ENCODE data around the gene KCNJ8. TPM values are rescaled to one million over a fixed set of nuclear protein-coding genes. Genes with fewer than 3 reads are reported as not detected.
A peak's percentile ranks its signal among the peaks of the same experiment; 100 is the strongest.
"Not testable (repeated sequence)": the region's sequence is repeated elsewhere in the genome, so short reads cannot be mapped to it uniquely, and the experiment has no call there.

KCNJ8 gene
- total and polyA plus RNA-seq, 8 donors: 7.9 to 28.8 (median 21.5) TPM

- intact Hi-C loops (cut with DNase I): no loop called here
- TF ChIP-seq, protein P1, sequence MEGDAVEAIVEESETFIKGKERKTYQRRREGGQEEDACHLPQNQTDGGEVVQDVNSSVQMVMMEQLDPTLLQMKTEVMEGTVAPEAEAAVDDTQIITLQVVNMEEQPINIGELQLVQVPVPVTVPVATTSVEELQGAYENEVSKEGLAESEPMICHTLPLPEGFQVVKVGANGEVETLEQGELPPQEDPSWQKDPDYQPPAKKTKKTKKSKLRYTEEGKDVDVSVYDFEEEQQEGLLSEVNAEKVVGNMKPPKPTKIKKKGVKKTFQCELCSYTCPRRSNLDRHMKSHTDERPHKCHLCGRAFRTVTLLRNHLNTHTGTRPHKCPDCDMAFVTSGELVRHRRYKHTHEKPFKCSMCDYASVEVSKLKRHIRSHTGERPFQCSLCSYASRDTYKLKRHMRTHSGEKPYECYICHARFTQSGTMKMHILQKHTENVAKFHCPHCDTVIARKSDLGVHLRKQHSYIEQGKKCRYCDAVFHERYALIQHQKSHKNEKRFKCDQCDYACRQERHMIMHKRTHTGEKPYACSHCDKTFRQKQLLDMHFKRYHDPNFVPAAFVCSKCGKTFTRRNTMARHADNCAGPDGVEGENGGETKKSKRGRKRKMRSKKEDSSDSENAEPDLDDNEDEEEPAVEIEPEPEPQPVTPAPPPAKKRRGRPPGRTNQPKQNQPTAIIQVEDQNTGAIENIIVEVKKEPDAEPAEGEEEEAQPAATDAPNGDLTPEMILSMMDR (IDR thresholded peaks at IDR 0.05): no peak
- FAIRE-seq: peak; percentile 43
These were observed 41.0 kb upstream of the KCNJ8 start for GRCh38 chr12:21815306-21816062.

GRCh38 chr12:21814814-21815213 is 40.3 kb upstream of the KCNJ8 start:
- WGBS, 2 donors: 95% methylated on average over 3 of the region's 3 CpGs
- Histone ChIP-seq H3K4me1 (peaks cover 0 to 6% (median 0%) of the 10 kb centered on the region in 3 donors), H3K9me3 (no peaks in the 10 kb centered on the region), H3K27ac (no peak overlapping the region), H3K27me3 (no peaks in the 10 kb centered on the region), H3K36me3 (no peaks in the 10 kb centered on the region), H3K4me3 (no peak overlapping the region)
- no peak for DNase-seq
- no peak for ATAC-seq
- no peak for FAIRE-seq
- TF ChIP-seq, protein P1 (IDR thresholded peaks at IDR 0.05): no peak
- intact Hi-C loops (cut with DNase I): no loop called here

More at GRCh38 chr12:21815306-21816062, 41.0 kb upstream of the KCNJ8 start:
- H3K4me1 ChIP-seq: peaks cover 0 to 6% (median 0%) of the 10 kb centered on the region in 3 donors
- WGBS, 2 donors: 75 to 79% methylated on average over 1 of the region's 1 CpG
- H3K9me3 ChIP-seq: no peaks in the 10 kb centered on the region
- H3K4me3 ChIP-seq: no peak overlapping the region
- DNase-seq (no peak), ATAC-seq (no peak)
- H3K36me3 ChIP-seq: no peaks in the 10 kb centered on the region
- no peak overlapping the region for H3K27ac ChIP-seq
- no peaks in the 10 kb centered on the region for H3K27me3 ChIP-seq

- peak in 3 of 4 donors; percentile 32 to 60 (median 38) for ATAC-seq
- no peaks in the 10 kb centered on the region for H3K9me3 ChIP-seq
These were observed 39.8 kb upstream of the KCNJ8 start for GRCh38 chr12:21814327-21814726.

DNA sequence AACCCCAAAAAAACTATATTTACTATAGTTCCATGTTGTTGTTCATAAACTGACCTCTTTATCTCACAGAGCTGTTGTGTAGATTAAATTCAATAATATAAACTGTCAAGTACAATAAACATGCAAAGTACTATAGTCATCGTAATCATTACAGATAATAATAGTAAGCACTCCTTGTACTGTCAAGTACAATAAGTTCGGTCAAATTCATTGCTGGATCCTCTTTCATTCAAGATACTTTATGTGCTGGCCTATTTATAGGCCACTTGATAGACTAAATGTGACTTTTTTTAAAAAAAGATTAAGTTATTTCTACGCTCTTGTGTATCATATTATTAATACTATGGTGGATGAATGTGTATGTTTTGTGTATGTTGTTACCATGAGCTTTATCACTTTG is 39.2 kb upstream of the KCNJ8 start:
- no peak for DNase-seq
- TF ChIP-seq, protein P1 (IDR thresholded peaks at IDR 0.05): no peak
- Histone ChIP-seq H3K36me3 (no peaks in the 10 kb centered on the region), H3K27ac (no peak overlapping the region), H3K27me3 (no peaks in the 10 kb centered on the region), H3K4me1 (peaks cover 0 to under 1% (median 0%) of the 10 kb centered on the region in 3 donors), H3K4me3 (no peak overlapping the region), H3K9me3 (no peaks in the 10 kb centered on the region)
- no peak for ATAC-seq
- FAIRE-seq: no peak
- intact Hi-C loops (cut with DNase I): no loop called here
- 65 to 72% methylated on average over 3 of the region's 3 CpGs for WGBS, 2 donors

More at GRCh38 chr12:21814327-21814726, 39.8 kb upstream of the KCNJ8 start:
- Histone ChIP-seq H3K4me1 (peaks cover 0 to 6% (median 0%) of the 10 kb centered on the region in 3 donors), H3K4me3 (no peak overlapping the region), H3K27ac (no peak overlapping the region), H3K27me3 (no peaks in the 10 kb centered on the region), H3K36me3 (no peaks in the 10 kb centered on the region)
- FAIRE-seq (no peak), DNase-seq (no peak)
- TF ChIP-seq, protein P1 (IDR thresholded peaks at IDR 0.05): no peak
- intact Hi-C loops (cut with DNase I): no loop called here
- 68 to 70% methylated on average over 2 of the region's 2 CpGs for WGBS, 2 donors

DNA sequence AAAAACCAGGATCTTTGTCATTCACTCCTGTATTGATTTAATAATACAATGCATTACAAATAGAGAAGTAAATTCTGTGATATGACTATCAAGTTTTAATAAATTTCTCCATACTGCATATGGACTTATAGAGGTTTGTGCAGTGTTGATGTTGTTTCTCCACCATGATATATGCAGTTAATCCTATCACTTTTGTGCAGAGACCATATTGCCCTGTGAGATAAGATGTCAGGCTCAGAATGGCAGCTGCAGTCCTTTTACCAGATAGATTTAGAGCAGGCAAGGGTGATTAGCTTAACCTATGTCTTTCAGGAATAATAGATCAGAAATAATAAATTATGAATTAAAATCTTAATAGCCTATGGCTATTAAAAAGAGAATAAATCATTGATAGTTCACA is 38.6 kb upstream of the KCNJ8 start:
- FAIRE-seq: no peak

GRCh38 chr12:21812340-21812739 is 37.8 kb upstream of the KCNJ8 start:
- WGBS, 2 donors: 92 to 94% methylated on average over 2 of the region's 2 CpGs
- H3K4me1 ChIP-seq; DNase-seq; FAIRE-seq; intact Hi-C loops (cut with DNase I); ATAC-seq; H3K9me3 ChIP-seq; H3K4me3 ChIP-seq; H3K27ac ChIP-seq; H3K27me3 ChIP-seq; H3K36me3 ChIP-seq: not testable (repeated sequence)

More for the DNA sequence above, 38.6 kb upstream of the KCNJ8 start:
- DNase-seq (no peak), ATAC-seq (no peak)
- Histone ChIP-seq H3K4me1 (no peaks in the 10 kb centered on the region), H3K4me3 (no peak overlapping the region), H3K36me3 (no peaks in the 10 kb centered on the region), H3K9me3 (no peaks in the 10 kb centered on the region), H3K27me3 (no peaks in the 10 kb centered on the region), H3K27ac (no peak overlapping the region)
- intact Hi-C loops (cut with DNase I): no loop called here
- TF ChIP-seq, protein P1 (IDR thresholded peaks at IDR 0.05): no peak

Data from pancreas (tissue), 10 donors.